Adrenal gland (tissue), 12 donors: ENCODE results near the gene NRP1. TPM values are rescaled to one million over a fixed set of nuclear protein-coding genes. Genes with fewer than 3 reads are reported as not detected.

ENCODE experiments used
- DNase-seq, 7 donors: peaks; one replicate each; pipeline ENCODE4 v3.0.0-alpha.2; 2019 to 2020
- H3K27ac ChIP-seq, 5 donors: fragments of 200-600 bp; sonication (generic) in 4 of 5; 1 replicate in 3 of 5; 2 replicates in 2 of 5; pipeline versions ENCODE4 v1.5.1 to v1.8.0; 2016 to 2020; ENCODE audit warnings: mild to moderate bottlenecking in 1 of 5
- H3K27me3 ChIP-seq: fragments of 200-600 bp; 2 replicates; pipeline ENCODE4 v1.8.0; 2021
- H3K36me3 ChIP-seq, 2 donors: fragments of 200-600 bp; replicated peaks in 1 of 2; 1 replicate in 1 of 2; 2 replicates in 1 of 2; pipeline versions ENCODE4 v1.5.1 to v1.8.0; 2018 to 2022
- H3K4me1 ChIP-seq, 2 donors: fragments of 200-600 bp; replicated peaks in 1 of 2; 1 replicate in 1 of 2; 2 replicates in 1 of 2; pipeline versions ENCODE4 v1.5.1 to v1.8.0; 2018 to 2021
- H3K4me3 ChIP-seq, 4 donors: fragments of 200-600 bp; sonication (generic) in 3 of 4; one replicate each; pipeline ENCODE4 v1.5.1; 2016 to 2018
- H3K9me3 ChIP-seq, 3 donors: fragments of 200-600 bp; sonication (generic) in 1 of 3; replicated peaks in 1 of 3; 1 replicate in 2 of 3; 2 replicates in 1 of 3; pipeline versions ENCODE4 v1.5.1 to v1.8.0; 2016 to 2021
- POLR2A ChIP-seq, 2 donors: fragments of 450-650 bp; IDR thresholded peaks; one replicate each; pipeline ENCODE4 v1.6.1; 2017; ENCODE audit warnings: antibody characterized with exemption in 2 of 2, mild to moderate bottlenecking in 2 of 2, moderate library complexity in 1 of 2
- WGBS, 4 donors: extraction: QIAGEN DNeasy Blood & Tissue Kit in 2 of 4; methylation state at CpG; one replicate each; pipeline versions ENCODE4 v1.1.5 to v1.1.7; 2013 to 2017; 5-methylcytosine and 5-hydroxymethylcytosine counted together
- intact Hi-C, 2 donors: fragments of 100-400 bp; cut with DNase I; formaldehyde crosslinking; loops; one replicate each; pipeline versions ENCODE4 v1.14.1 to v1.15.0; 2022 to 2023
- polyA plus RNA-seq, 3 donors: library from polyadenylated mRNA; stranded (reverse); fragments of 200-250 nt in 2 of 3; fragments of 350-450 nt in 1 of 3; fragmentation: Illumina TruSeq in 1 of 3; extraction: RNeasy Lipid Tissue Mini Kit (QIAGEN cat#74804) in 1 of 3; gene quantifications; one replicate each; pipeline ENCODE4 v1.2.3, GENCODE V29; 2013 to 2014
- total RNA-seq, 9 donors: library from RNA; depleted of rRNA in 4 of 9; stranded (reverse); fragments of >200 nt in 4 of 9; fragments of 120-200 nt in 1 of 9; fragmentation: NEBNext Ultra II Directional in 1 of 9; extraction: Animal tissue kit (Norgen Biotek cat#: 25700) in 1 of 9; gene quantifications; one replicate each; pipeline versions ENCODE4 v1.1.0 to v1.2.4, GENCODE V29; 2013 to 2023
- TF ChIP-seq, protein P1 (sequence below), 6 experiments: fragments of 450-650 bp in 4 of 6; fragments of 200-600 bp in 2 of 6; sonication (generic) in 1 of 6; IDR thresholded peaks; 1 replicate in 5 of 6; 2 replicates in 1 of 6; pipeline versions ENCODE4 v1.5.1 to v1.8.0; 2016 to 2021; ENCODE audit warnings: antibody characterized with exemption in 6 of 6, mild to moderate bottlenecking in 2 of 6, moderate library complexity in 1 of 6
- donor health status: healthy with polysubstance abuse.
- donor health status: Bipolar disorder and iron deficiency.
- donor health status: DM: yes; HTN: yes; CAD: no.
- donor health status: DM: no; HTN: no; CAD: no.
- donor health status: DM: no; HTN: no; CAD: no.
- donor health status: DM: yes; HTN: yes; CAD: no.

The NRP1 gene
- total and polyA plus RNA-seq, 12 donors = 20.2 to 151 (median 92.1) TPM

GRCh38 chr10:33196710-33197491 is 137.6 kb downstream of the NRP1 start:
- H3K27ac ChIP-seq = peak overlapping the region in 2 of 5 donors; percentile 32 to 56

DNA sequence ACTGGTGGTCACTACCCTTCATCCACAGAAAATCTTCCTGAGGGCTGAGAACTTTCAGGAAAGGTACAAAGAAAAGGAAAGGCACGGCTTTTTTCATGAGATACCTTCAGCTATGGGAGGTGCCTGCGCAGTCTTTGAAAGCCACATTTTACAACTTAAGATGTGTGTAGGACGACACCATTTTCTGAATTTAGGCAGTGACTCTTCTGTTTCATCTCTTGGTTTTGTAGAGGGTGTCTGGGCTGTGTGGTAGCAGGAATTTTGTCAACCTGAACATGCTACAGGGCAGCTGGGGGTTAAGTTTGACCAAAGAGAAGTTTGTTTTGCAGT is 138.1 kb downstream of the NRP1 start:
- no peak overlapping the region for H3K4me3 ChIP-seq
- H3K9me3 ChIP-seq = no peaks in the 10 kb centered on the region
- 63 to 86% (median 72%) methylated on average over 3 of the region's 3 CpGs for WGBS, 4 donors
- H3K4me1 ChIP-seq = peaks cover 11 to 48% of the 10 kb centered on the region in 2 donors
- H3K27ac ChIP-seq = peak overlapping the region in 2 of 5 donors; percentile 32 to 56
- peaks cover 0 to 42% of the 10 kb centered on the region in 2 donors for H3K36me3 ChIP-seq
- no peaks in the 10 kb centered on the region for H3K27me3 ChIP-seq
- TF ChIP-seq, protein P1, sequence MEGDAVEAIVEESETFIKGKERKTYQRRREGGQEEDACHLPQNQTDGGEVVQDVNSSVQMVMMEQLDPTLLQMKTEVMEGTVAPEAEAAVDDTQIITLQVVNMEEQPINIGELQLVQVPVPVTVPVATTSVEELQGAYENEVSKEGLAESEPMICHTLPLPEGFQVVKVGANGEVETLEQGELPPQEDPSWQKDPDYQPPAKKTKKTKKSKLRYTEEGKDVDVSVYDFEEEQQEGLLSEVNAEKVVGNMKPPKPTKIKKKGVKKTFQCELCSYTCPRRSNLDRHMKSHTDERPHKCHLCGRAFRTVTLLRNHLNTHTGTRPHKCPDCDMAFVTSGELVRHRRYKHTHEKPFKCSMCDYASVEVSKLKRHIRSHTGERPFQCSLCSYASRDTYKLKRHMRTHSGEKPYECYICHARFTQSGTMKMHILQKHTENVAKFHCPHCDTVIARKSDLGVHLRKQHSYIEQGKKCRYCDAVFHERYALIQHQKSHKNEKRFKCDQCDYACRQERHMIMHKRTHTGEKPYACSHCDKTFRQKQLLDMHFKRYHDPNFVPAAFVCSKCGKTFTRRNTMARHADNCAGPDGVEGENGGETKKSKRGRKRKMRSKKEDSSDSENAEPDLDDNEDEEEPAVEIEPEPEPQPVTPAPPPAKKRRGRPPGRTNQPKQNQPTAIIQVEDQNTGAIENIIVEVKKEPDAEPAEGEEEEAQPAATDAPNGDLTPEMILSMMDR (IDR thresholded peaks at IDR 0.05) = no peak
- no peak for TF ChIP-seq POLR2A (IDR thresholded peaks at IDR 0.05)
- intact Hi-C loops = loop anchor here in 1 of 2 donors (10.0 kb wide), 1 partner anchor 1438 kb away; no protein-coding TSS in a partner anchor
- no peak for DNase-seq

More at GRCh38 chr10:33196710-33197491, 137.6 kb downstream of the NRP1 start:
- Histone ChIP-seq H3K36me3 (peaks cover 0 to 42% of the 10 kb centered on the region in 2 donors), H3K27me3 (no peaks in the 10 kb centered on the region), H3K4me3 (no peak overlapping the region), H3K4me1 (peaks cover 11 to 48% of the 10 kb centered on the region in 2 donors), H3K9me3 (no peaks in the 10 kb centered on the region)
- WGBS, 4 donors = 46 to 58% (median 51%) methylated on average over 16 of the region's 16 CpGs
- TF ChIP-seq, protein P1 (IDR thresholded peaks at IDR 0.05) = no peak
- TF ChIP-seq POLR2A (IDR thresholded peaks at IDR 0.05) = no peak
- no peak for DNase-seq
- intact Hi-C loops = loop anchor here in 1 of 2 donors (10.0 kb wide), 1 partner anchor 1438 kb away; no protein-coding TSS in a partner anchor

DNA sequence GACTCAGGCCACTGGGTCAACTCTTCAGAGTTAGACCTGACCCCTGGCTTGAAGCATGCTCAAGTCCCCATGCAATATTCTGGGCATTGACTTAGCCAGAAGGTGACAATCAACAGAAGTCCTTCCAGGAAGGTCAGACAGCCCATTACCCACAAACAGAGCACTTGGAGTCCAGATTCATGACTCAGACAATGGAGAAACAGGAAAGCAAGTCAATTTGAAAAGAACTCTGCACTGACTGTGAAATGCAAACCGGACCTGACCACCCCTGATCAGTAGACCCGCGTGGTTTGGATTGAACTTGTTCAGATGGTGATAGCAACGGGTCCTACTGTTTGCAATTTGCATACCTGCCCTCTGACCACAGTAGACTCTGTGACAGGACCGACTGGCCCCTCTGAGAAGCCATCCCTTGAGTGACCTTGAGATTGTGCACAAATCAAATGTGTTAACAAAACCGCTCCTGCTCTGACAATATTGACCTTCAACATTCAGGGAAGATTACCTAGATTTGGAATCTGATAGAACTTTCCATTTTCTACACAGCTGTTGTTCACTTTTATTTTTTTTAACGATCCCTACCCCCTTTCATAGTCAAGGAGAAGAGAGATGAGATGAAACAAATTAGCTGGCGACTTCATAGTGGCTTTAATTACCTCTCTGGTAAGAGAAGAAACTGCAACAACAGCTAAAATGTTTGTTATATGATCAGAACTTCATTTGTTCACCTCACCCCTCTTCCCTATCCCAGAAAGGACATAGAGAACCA is 138.7 kb downstream of the NRP1 start:
- H3K4me1 ChIP-seq = peaks cover 11 to 48% of the 10 kb centered on the region in 2 donors
- WGBS, 4 donors = 69 to 82% (median 72%) methylated on average over 8 of the region's 8 CpGs
- no peaks in the 10 kb centered on the region for H3K9me3 ChIP-seq
- intact Hi-C loops = loop anchor here in 1 of 2 donors (10.0 kb wide), 1 partner anchor 1439 kb away; no protein-coding TSS in a partner anchor
- peak overlapping the region in 2 of 5 donors; percentile 32 to 56 for H3K27ac ChIP-seq
- H3K4me3 ChIP-seq = no peak overlapping the region
- H3K36me3 ChIP-seq = peaks cover 0 to 36% of the 10 kb centered on the region in 2 donors
- TF ChIP-seq POLR2A (IDR thresholded peaks at IDR 0.05) = no peak
- TF ChIP-seq, protein P1 (IDR thresholded peaks at IDR 0.05) = no peak
- DNase-seq = no peak
- H3K27me3 ChIP-seq = no peaks in the 10 kb centered on the region
